ENCODE measurements around the gene ARHGDIB.

ARHGDIB gene

DNA sequence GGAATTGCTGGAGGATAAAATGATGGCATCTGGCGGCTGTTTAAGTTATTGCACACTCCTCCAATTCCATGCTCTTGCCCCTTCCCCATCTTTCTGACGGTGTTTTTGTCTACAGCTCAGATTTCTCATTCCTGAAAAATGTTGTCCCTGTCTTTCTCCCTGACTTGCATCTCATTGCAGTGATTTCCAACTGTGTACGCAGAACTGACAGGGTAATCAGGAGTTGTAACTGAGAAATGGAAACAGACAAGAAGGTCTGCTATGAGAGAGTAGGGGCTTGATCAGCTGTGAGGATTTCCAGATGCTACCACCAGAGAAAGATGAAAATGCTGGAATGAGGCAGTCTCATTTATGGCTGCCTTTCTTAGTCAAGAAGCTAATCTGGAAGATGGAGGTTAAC is 24.4 kb downstream of the ARHGDIB start:
- no peak for TF ChIP-seq CTCF (IDR thresholded peaks at IDR 0.05; ENCODE audit: insufficient read depth, low read depth, low read length, missing control alignments)
- DNase-seq (ENCODE audit: low read depth), result no peak
- no peak overlapping the region for H3K4me3 ChIP-seq (ENCODE audit: low read length)

DNA sequence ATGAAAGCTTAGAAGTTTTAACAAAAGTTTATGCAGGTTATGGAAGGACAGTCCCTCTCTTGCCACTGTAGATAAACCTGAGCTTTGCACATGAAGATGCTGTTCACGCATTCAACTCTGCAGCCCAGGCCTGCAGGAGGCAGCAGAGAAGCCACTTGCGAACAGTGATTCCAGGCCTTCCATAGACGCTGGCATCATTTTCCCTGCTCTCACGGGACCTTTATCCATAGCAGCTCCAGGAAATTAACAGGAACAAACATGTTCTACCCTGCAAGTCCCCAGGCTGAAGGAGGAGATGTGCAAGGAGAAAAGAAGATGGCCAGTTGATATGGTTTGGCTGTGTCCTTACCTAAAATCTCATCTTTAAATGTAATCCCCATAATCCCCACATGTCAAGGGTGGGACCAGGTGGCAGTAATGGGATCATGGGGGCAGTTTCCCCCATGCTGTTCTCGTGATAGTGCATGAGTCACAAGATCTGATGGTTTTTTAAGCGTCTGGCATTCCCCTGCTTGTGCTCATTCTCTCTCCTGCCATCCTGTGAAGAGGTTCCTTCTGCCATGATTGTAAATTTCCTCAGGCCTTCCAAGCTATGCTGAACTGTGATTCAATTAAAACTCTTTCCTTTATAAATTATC is 25.1 kb downstream of the ARHGDIB start:
- peak; percentile 59 for DNase-seq (ENCODE audit: low read depth)
- H3K4me3 ChIP-seq (ENCODE audit: low read length), result no peak overlapping the region
- peak; percentile 23 for TF ChIP-seq CTCF (IDR thresholded peaks at IDR 0.05; ENCODE audit: insufficient read depth, low read depth, low read length, missing control alignments)

GRCh38 chr12:14935031-14935430 is 26.4 kb downstream of the ARHGDIB start:
- DNase-seq (ENCODE audit: low read depth), result no peak
- no peak for TF ChIP-seq CTCF (IDR thresholded peaks at IDR 0.05; ENCODE audit: insufficient read depth, low read depth, low read length, missing control alignments)
- H3K4me3 ChIP-seq (ENCODE audit: low read length), result no peak overlapping the region

- TF ChIP-seq CTCF (IDR thresholded peaks at IDR 0.05; ENCODE audit: insufficient read depth, low read depth, low read length, missing control alignments), result no peak
- H3K4me3 ChIP-seq (ENCODE audit: low read length), result no peak overlapping the region
- peak; percentile 7 for DNase-seq (ENCODE audit: low read depth)
Observed at GRCh38 chr12:14934511-14934910, 26.9 kb downstream of the ARHGDIB start.

DNA sequence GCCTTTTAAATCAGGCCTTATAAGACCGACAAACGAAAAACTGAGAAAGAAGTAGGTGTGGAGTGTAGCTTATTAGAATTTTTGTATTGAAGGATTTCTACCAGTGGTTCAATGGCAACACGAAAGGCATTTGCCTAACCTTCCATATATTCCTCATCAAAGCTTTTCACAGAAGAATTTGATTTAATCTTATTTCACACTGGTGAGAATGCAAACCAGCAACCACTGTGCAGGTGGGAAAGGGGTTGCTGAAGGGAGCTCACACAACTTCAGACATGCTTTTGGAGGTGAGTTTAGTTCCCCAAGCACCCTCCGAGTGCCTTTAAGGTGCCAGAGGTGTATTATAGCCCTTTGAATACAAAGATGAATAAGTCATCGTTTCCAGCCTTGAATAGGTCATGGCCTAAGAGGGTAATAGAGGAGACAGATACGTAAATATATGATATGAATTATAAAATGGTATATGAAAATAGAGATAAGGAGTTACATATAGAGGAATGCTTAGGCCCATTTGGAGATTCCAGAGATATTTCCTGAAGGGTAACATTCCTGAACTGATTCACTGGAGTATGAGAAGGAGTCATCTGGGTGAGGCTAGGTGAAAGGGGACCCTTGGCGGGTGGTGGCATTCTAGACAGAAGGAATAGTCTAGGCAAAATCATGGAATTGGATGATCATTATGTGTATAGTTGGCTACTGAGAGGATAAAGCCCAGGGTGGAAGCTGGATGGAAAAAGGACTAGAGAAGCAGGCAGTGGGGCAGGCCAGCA is 29.4 kb downstream of the ARHGDIB start:
- H3K4me3 ChIP-seq (ENCODE audit: low read length), result no peak overlapping the region
- DNase-seq (ENCODE audit: low read depth), result peak; percentile 80
- no peak for TF ChIP-seq CTCF (IDR thresholded peaks at IDR 0.05; ENCODE audit: insufficient read depth, low read depth, low read length, missing control alignments)

GRCh38 chr12:14931359-14931758 is 30.0 kb downstream of the ARHGDIB start:
- H3K4me3 ChIP-seq (ENCODE audit: low read length), result no peak overlapping the region
- DNase-seq (ENCODE audit: low read depth), result no peak
- no peak for TF ChIP-seq CTCF (IDR thresholded peaks at IDR 0.05; ENCODE audit: insufficient read depth, low read depth, low read length, missing control alignments)

Measured in epithelial cell of esophagus (primary cell).